Measurements from ENCODE around the gene TMEM63C.

Gene TMEM63C

DNA sequence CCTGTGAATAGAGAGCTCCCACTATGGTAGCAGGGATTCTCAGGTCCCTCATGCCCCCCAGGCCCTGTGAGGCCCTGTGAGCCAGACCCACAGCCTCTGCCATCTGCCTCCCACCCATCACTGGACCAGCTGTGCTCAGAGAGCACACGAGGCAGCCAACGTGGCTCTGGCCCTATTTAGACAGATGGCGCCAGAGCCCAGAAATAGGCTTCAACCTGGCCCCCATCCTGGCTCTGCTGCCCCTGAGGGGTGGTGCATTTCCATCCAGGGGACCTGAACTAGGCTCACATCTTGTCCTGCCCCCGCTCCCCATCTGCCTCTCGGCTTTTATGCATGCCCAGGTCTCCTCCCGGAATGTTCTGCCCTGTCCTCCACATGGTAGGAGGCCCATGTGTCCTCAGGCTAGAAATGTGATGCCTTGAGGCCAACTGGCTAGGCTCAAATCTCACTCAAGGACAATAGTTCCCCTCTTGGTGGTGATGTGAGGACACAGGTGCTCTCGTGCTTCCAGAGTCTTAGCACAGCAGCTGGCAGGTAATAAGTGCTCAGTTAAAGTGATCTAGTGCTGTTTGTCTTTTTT, 18.9 kb downstream of the TMEM63C start:
- DNase-seq = no peak

DNA sequence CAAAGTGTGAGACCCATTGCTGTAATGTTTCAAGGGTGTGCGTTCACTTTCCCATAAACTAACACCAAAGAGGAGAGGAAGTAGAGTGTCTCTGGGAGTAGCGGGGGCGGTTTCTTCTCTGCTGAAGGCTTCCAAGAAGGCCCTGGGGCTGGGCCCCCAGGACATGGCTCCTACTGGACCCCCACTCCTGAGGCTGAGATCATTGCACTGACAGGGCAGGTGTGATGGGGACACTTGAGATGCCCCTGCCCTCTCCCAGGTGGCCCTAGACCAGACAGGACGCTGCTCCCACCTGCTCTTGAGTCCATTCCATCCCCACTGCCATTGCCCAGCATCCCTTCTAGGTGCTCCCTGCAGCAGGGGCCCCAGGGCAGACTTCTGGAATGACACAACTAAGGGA, 20.1 kb downstream of the TMEM63C start:
- DNase-seq = no peak

DNA sequence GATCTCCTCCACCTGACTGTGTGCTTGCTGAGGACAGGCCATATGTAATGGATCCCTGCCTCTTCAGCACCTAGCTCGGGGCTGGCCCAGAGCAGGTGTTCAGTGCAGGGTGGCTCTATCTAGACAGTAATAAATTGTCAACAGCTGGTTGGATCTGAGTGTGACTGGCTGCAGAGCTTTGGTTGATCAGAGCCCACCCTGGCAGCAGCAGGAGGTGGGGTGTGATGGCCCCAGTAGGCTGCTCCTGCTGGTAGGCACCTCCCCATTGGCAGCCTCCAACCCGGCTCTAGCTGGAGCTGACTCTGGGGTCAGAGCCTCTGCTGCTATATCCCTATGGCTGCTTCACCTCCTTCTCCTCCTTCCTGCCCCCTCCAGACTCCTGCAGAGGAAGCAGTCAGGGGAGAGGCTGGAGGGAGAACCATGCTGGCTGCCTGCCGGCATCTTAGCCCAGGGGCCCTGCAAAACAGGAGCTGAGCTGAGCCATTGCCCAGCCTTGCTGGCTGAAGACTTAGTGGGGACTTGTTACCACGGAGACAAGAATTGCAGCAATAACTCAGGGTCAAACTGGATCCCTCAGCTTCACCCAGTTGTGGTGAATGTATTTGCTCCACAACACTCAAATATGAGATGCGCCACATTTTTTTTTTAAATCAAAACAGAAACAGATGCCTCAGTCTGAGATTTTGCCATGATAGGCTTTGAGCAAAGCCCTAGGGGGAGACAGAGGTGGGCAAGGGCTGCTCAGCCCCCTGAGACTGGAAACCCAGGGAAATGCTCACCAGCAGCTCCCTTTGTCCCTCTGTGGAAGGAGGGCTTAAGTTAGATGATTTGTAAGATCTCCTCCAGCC, 22.2 kb downstream of the TMEM63C start:
- no peak for DNase-seq

DNA sequence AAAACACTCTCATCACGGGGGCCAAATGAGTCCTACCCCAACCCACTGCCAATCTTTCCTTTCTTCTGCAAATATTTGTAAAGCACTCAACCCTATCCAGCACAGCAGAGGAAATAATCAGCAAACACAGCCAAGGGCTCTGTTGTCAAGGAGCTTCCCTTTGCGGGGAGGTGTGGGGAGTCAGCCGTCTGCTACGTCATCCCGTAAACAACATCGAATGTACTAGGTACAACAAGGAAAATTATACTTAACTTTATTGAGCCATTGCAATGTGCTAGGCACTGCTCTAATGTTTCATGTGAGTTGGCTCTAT, 22.8 kb downstream of the TMEM63C start:
- DNase-seq = no peak

DNA sequence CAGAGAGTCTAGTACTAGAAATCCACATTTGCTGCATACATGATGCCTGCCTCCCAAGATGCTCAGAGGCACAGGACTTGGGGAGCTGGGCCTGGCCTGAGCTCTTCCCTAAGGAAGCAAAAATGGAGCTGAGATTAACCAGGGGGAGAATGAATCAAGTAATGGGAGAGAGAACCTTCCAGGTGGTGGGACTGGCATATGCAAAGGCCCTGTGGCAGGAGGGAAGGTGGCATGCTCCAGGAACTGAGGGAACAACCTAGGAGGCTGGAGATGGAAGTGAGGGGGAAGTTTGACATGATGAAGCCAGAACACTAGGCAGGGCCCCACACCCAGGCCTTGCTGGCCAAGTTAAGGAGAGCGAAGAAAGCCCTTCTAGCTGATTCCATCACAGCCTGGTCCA, 23.3 kb downstream of the TMEM63C start:
- no peak for DNase-seq

DNA sequence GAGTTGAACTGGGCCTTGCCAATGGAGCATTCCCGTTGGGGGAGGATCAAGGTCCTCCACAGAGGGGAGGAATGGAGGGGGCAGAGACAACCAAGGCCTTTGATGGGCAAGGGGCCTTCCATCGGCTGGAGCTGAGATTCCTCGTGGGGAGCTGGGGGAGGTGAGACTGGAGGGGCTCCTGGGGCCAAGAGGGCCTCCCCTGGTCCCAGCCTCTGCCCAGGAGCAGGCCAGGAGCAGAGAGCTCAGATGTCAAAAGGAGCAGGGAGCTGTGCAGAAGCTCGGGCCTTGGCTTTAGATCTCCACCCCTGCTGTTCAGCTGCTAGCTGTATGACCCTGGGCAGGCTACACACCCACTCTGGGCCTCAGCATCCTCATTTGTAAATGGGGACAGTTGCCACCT, 24.0 kb downstream of the TMEM63C start:
- DNase-seq = no peak

DNA sequence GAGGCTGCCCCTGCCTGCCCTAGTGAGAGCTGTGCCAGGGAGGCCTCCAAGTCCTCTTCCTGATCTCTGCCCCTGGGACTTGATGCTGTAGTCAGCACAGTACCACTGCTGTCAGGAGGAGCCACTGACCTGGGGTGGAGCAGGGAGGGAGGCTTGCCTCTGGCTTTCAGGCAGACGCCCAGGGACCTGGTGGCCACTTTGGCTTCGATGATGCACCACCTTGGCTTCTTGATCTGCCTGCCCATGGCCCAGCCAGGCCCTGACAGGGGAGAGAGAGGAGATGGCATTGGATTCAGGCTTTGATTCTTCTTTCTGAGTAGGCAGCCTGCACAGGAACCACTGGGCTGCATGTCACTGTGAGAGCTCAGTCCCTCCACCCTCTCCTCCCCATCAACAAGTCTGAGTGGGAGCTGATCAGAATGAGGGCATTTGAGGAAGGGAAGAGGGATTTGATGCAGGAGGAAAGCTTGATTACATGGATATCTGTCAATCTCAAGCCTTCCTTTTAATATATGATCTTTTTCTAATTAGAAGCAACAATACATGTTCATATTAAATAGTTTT, 24.7 kb downstream of the TMEM63C start:
- no peak for DNase-seq

DNA sequence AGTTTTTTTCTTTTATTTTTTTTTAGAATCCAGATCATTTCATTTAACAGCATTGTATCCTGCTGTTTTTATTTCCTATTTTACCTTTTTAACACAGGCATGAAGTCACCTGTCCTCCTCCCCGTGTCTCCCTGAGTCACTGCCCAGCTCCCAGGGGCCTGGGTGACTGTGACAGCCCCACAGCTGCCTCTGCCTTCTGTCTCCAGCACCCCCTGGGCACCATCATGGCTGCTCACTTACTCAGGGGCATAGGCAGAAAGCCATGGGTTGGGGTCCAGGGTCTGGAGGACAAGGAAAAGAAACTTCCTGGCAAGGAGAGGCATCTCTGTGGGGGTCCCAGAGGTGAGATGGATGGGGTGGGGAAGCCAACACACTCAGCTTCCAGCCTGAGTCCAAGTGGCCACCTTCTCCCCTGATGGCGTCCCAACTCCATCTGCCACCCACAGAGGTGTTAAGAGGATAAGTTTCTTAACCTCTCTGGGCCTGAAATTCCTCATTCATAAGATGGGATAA, 25.3 kb downstream of the TMEM63C start:
- DNase-seq = no peak

DNA sequence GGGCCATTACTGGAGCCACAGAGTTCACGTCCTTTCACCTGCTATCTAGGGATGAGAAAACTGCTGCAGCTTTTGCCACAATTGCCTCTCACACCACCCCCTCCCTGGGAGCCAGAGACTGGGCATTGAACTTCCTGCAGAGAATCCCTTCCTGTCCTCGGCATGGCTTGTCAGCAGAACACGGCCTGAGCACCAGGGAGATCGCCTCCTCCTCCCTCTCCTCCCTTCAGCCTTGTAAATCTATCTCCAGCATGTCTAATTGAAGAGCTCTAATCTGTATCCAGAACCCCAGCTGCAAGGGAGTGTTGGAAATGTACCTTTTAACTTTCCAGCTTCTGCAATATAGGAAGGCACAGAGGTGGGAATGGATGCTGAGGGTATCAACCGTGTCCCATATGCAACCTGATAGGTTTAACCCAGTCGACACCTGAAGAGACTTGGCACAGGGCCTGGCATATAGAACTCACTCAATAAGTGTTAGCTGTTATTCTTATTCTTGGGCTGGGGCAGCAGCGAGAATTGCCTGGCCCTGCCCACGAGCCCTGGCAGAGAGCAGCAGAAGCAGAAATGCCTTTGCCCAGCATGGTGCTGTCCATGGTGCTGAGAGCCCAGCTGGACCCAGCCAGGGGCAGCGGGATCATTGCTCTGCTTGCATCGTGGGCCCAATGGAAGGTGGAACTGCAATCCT, 26.8 kb downstream of the TMEM63C start:
- peak; percentile 62 for DNase-seq

DNA sequence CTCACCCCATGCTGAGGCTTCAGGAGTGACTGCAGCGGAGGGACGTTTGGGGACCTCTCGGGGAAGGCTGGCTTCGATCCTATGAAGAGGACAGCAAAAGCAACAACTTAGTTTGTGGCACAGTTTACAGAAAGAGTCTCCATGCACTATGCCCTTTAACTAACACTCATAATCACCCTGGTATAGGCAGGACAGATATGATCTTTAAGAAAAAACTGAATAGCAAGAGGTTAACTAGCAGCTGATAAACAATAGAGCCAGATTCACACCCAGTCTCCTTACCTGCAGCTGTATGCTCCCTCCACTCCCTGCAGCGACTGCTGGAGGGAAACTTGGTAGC, 27.4 kb downstream of the TMEM63C start:
- no peak for DNase-seq

DNA sequence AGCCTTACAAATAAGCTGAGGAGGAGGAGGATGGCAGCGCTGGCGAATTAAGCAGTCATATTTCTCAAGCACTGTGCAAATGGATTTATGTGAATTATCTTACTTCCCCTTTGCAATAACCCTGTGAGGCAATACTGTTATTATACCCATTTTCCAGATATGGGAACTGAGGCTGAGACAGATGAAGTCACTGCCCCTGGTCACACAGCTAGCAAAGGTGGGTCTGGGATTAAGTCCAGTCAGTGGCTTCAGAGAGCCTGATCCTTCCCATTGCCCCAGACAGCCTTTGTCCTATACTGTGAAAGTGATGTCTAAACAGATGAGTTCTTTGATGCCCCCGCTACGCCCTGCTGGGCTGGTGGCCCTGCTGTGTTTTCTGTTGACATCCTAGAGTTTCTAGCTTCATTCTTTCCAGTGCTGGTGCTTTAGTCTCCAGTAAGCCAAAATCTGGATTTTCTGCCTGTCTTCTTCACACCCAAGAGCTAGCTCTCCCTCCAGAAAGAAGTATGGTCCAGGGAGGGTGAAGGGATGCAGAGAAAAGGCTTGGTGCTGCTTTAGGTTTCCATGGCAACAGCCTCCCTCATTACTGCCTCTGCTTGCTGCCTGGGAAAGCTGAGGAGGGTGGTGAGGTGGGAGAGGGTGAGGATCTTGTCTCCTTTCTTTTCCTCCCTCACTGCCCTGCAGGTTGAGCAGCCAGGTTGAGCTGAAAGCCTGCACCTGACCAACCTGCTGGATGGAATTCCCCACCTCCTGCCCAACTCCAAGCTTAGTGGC, 30.7 kb downstream of the TMEM63C start:
- DNase-seq = no peak

DNA sequence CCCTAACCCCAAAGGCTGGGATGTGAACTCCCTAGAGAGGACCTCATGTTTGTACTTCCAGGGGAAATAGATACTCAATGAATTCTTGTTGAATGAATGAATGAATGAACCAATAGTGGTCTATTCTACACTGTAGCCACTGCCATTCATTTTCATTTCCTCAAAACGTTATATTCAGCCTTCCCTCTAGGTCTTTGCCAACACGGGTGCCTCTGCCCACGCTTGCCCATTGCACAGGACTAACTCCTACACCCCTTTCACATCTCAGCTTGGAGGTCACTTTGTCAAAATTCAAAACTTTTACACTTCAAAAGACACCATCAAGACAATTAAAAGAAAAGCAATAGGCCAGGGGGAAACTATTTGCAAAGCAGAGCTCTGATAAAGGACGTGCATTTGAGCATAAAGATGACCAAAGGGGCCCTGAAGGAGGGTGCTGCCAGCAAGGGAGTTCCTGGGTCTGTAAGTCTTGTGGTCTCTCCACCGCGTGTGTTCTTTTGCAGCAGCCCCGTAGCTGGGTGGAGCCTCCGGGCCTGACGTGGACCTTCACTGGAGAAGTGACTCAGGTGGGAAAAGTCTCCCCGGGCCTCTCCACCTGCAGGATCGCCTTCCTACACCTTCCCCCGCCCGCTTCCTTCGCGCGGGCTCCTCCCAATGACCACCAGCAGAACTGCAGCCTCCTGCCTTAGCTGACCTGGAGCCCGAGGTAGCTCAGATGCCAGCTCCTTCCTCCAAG, 31.5 kb downstream of the TMEM63C start:
- peak; percentile 16 for DNase-seq

DNA sequence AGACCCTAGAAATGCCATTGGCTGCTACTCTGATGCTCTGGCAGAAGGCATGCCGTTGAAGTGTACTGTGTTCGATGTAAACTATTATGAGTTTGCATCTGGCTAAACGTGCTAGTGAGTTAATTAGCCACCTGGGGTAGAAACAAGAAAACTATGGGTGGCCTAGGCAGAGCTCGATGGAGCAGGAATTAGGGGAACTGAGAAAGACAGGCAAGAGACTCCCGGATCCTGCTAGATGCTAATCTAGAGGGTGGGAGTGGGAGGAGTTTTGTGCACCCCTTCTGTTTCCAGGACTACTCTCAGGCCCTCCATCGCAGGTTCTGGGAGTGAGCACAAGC, 32.0 kb downstream of the TMEM63C start:
- DNase-seq = no peak

DNA sequence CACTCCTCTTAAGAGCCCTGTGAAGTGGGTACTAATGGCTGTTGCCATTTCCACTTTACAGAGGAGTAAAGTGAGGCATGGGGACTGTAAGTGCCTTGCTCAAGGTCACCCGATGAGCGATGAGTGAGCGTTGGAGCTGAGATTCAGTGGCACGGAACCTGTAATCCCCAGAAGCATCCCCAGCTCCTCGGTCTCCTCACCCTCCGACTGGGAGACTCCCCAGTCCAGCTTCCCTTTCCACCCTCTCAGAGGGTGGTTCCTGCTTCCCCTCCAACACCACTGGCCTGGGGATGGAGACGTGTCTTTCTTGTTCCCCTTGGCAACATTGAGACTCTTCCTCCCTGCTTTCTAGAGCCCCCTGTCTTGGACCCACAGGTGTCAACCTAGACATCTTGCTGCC, 32.6 kb downstream of the TMEM63C start:
- DNase-seq = no peak

DNA sequence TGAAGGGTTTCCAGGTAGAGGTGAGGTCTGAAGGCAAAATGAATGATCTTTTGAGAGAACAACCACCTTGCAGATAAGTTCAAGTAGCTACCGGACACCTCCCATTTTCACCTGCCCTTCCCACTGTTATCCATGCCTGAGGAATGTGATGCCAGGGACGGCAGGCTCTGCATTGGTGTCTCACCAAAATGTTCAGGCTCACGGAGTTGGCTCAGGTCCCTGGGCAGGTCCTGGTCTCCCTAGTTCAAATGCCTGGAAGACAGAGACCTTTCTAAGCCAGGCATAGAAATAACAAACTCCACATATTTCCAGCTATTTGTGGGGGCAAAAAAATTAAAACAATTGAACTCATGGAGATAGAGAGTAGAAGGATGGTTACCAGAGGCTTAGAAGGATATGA, 36.0 kb downstream of the TMEM63C start:
- DNase-seq = no peak

DNA sequence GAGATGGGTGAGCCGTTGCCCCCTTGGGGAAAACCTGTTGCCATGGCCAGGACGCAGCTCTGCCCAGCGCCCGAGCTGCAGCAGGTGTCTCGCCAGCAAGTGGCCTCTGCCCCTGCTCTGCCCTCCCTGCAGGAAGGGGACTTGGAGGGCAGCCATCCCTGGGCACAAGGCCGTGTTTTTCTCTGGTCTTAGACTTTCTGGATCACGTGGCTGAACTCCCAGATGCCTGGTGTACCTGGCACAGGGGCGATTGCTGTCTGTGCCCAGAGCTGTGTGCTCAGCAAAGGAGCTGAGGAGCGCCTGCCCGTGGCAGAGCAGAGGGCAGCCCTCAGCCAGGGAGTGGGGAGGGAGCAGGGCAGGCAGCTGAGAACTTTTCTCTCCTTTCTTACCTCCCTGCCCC, 38.0 kb downstream of the TMEM63C start:
- DNase-seq = no peak

DNA sequence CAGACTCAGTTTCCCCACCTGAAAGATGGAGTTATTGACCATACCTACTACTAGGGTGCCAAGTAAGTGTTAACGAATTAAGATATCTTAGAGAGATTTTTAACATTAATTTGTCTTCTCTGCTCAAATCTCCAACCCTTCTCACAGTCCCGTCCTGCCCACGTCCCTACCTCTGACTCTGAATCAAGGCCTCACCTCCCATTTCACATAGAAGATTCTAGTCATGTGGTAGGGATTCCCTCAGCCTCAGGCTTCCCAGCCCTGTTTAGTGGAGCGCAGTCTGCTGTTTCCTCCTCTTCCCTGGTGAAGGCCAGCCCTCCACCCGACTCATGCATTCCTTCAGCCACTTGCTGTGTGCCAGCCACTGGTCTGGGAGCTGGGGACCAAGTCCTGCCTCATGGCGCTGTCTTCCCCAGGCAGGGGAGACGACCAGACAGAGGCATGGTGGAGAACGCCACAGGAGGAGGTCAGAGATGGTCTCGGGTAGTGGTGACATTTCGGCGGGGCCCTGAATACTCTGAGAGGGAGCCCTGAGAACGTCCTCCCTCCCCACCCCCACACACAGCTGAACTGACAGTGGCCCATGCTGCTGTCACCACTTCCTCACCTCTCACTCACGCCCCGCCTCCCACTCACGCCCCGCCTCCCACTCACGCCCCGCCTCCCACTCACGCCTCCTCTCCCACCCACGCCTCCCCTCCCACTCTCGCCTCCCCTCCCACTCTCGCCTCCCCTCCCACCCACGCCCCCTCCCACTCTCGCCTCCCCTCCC, 38.8 kb downstream of the TMEM63C start:
- DNase-seq = no peak

DNA sequence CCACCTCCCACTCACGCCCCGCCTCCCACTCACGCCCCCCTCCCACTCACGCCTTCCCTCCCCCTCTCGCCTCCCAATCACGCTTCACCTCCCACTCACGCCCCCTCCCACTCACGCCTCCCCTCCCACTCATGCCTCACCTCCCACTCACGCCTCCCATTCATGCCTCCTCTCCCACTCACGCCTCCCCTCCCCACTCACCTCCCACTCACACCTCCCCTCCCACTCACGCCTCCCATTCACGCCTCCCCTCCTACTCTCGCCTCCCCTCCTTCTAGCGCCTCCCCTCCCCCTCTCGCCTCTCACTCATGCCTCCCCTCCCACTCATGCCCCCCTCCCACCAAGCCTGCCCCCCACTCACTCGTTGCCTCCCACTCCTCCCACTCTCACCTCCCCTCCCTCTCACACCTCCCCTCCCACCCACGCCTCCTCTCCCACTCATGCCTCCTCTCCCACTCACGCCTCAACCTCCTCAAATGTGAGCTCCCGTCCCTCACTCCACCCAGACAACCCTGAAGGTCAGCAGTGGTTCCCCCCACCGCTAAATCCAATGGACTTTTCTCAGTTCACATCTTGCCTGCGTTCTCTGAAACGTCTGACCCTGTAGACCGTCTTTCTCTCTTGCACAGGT, 39.8 kb downstream of the TMEM63C start:
- DNase-seq = no peak

DNA sequence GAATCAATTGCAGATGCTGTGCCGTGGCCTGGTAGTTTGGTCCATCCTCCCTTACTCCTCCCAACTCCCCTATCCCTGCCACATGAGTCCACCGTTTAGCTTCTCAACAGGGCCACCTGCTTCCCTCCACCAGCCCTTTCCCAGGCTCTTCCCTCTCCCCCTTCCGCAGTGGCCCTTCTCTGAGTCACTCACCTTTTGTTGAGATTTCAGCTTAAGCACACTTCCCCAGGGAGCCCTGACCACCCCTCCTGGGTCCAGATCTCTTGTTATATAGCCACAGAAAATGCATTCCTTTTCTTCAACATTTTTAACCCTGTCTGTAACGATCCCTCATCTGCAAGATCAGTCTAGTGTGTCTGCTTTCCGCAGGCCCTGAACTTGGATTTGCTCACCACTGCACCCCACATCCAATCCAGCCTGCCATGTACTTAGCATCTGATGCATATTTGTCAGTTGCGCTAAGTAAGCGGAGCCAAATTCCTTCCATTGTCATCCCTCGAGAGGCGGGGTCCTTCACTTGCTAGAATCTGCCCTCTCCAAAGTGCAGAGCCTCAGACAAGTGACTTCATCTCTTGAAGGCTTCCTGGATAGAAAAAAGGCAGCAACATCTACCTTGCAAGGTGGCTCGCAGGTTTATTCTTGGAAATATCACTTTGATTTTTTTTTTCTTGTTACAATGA, 41.1 kb downstream of the TMEM63C start:
- DNase-seq = no peak

DNA sequence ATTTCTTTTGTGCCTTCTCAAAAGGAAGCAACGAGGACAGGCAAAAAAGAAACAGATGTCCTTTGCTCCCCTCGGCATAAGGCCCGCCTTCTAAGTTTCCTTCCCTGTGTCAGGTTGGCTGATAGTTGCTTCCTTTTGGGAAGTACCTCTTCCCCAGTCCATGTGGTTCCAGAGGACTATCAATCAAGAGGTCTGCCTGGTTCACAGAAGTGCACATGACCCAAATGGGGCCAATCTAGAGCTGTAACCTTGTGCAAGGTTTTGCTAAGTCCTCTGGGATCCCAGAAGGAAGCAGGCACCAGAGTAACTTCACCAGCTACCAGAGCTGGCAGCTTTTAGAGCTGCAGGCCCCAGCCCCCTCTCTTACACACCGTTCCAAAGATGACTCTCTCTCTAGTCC, 42.6 kb downstream of the TMEM63C start:
- DNase-seq = peak; percentile 6

DNA sequence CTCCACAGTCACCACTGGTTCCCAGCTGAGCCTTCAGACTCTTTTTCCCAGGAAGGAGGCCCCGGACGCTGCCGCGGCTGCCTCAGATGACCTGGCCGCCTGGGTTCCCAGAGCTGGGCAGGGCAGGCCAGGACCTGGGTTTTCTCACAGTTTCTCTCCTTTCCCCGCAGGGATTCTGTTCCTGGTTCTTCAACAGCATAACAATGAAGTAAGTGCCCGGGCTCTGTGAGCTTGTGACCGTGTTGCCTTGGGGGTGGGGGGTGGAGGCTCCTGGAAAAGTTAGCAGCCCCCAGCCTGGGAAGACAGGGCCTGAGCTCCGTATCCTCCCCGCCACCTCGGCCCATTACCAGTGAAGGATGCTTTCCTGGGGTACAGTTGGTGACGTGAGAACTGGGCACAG, 43.7 kb downstream of the TMEM63C start:
- no peak for DNase-seq

Measured in suppressor macrophage treated with lipopolysaccharide for 4 hours (primary cell).